Measurements from ENCODE around the gene EVA1C.

DNA sequence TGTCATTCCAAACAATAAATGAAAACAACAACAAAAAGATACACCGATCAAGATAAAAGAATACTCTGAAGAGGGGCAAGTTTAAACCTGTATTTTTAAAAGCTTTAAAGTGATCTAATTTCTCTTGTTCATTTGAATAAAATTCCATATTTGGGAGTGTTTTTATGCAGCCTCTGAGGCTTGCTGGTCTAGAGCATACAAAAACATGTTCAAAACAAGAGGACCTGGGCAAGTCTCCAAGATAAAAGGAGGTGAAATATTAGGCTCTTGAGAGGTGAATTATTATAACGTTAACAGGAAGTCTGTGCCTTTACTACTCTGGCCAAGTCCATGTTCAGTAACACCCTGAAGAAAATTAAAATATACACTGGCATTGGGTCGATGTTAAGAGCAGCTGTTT lies 39.8 kb upstream of the EVA1C start:
- TF ChIP-seq, protein P1, sequence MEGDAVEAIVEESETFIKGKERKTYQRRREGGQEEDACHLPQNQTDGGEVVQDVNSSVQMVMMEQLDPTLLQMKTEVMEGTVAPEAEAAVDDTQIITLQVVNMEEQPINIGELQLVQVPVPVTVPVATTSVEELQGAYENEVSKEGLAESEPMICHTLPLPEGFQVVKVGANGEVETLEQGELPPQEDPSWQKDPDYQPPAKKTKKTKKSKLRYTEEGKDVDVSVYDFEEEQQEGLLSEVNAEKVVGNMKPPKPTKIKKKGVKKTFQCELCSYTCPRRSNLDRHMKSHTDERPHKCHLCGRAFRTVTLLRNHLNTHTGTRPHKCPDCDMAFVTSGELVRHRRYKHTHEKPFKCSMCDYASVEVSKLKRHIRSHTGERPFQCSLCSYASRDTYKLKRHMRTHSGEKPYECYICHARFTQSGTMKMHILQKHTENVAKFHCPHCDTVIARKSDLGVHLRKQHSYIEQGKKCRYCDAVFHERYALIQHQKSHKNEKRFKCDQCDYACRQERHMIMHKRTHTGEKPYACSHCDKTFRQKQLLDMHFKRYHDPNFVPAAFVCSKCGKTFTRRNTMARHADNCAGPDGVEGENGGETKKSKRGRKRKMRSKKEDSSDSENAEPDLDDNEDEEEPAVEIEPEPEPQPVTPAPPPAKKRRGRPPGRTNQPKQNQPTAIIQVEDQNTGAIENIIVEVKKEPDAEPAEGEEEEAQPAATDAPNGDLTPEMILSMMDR (conservative IDR thresholded peaks at IDR 0.05 in 1 of 2, IDR thresholded peaks at IDR 0.05 in 1 of 2; ENCODE audit: extremely low read depth in 1 of 2, insufficient read depth in 1 of 2, low read depth in 1 of 2, low read length in 2 of 2): no peak
- TF ChIP-seq EZH2 (IDR thresholded peaks at IDR 0.05; ENCODE audit: borderline replicate concordance, low read length): no peak
